ENCODE measurements around the gene RAB20. TPM values are rescaled to one million over a fixed set of nuclear protein-coding genes. Genes with fewer than 3 reads are reported as not detected.

Gene RAB20
- total and polyA plus RNA-seq, 10 of the 15 experiments (the other 5 are each of a cell fraction or from before 2014, with no cell fraction given): 0.48 to 33.1 (median 9.6) TPM

DNA sequence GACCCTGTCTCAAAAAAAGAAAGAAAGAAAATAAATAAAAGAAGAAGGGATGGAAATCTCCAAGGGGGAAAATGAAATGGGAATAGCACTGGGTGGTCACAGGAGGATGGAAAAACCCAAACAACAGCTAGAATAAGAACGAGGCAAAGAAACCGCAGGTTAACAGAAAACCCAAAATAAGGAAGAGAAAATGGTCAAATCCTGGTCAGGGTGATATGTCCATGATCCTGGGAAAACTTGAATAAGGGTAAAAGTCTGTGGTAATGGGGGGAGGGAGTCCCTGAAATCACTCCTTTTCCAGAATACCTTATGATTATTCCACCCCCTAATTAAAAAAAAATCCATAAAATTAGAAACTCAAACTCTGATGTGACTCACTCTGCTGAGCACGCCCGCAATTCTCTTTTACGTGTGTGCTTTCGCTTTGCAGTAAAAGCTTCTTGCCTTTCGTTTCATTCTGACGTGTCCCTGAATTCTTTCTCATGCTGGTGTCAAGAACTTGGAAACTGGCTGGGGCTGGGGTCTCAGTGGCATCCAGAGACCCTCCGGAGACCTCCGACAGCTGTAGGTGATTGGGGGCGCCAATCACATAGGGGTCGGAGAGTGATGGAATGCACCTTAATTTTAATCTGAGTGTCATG lies 49.6 kb upstream of the RAB20 start (continued):
- TF ChIP-seq, protein P1, sequence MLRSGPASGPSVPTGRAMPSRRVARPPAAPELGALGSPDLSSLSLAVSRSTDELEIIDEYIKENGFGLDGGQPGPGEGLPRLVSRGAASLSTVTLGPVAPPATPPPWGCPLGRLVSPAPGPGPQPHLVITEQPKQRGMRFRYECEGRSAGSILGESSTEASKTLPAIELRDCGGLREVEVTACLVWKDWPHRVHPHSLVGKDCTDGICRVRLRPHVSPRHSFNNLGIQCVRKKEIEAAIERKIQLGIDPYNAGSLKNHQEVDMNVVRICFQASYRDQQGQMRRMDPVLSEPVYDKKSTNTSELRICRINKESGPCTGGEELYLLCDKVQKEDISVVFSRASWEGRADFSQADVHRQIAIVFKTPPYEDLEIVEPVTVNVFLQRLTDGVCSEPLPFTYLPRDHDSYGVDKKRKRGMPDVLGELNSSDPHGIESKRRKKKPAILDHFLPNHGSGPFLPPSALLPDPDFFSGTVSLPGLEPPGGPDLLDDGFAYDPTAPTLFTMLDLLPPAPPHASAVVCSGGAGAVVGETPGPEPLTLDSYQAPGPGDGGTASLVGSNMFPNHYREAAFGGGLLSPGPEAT (IDR thresholded peaks at IDR 0.05; ENCODE audit: low read depth): peak; percentile 94
- TF ChIP-seq CBFB (IDR thresholded peaks at IDR 0.05; ENCODE audit: low read depth): 0 out of 2 replicates have a peak, but pooled peaks have one; percentile 60
- peak; percentile 75; the same call in 1 of the 2 replicates for TF ChIP-seq SPI1 (IDR thresholded peaks at IDR 0.05; ENCODE audit: borderline replicate concordance, insufficient read depth, low read depth, low read length)
- no peak for TF ChIP-seq POLR2AphosphoS5 (IDR thresholded peaks at IDR 0.05; ENCODE audit: low read length)
- no peak for TF ChIP-seq PML (IDR thresholded peaks at IDR 0.05; ENCODE audit: low read length)
- peak; percentile 81; the same call in 1 of the 2 replicates for TF ChIP-seq FOXM1 (IDR thresholded peaks at IDR 0.05; ENCODE audit: low read depth, low read length)
- peak; percentile 74 for TF ChIP-seq NBN (IDR thresholded peaks at IDR 0.05)
- TF ChIP-seq IKZF1 (conservative IDR thresholded peaks at IDR 0.05): peak; percentile 96
- peak; percentile 65 for TF ChIP-seq ATF7 (IDR thresholded peaks at IDR 0.05; ENCODE audit: low read depth)
- TF ChIP-seq TCF7 (IDR thresholded peaks at IDR 0.05; ENCODE audit: borderline replicate concordance): no peak
- 0 out of 4 replicates have a peak, but pooled peaks of 1 of the 2 experiments have one; percentile 16 for TF ChIP-seq ETV6 (conservative IDR thresholded peaks at IDR 0.05 in 1 of 2, IDR thresholded peaks at IDR 0.05 in 1 of 2; ENCODE audit: borderline replicate concordance in 1 of 2, low read depth in 1 of 2)
- no peak for TF ChIP-seq YBX1 (IDR thresholded peaks at IDR 0.05)
- TF ChIP-seq CREM (IDR thresholded peaks at IDR 0.05; ENCODE audit: low read depth): peak; percentile 75; the same call in 1 of the 2 replicates
- no peak for TF ChIP-seq ZZZ3 (IDR thresholded peaks at IDR 0.05; ENCODE audit: control insufficient read depth, insufficient read length, low read depth)
- peak; percentile 39 for TF ChIP-seq NR2F1 (conservative IDR thresholded peaks at IDR 0.05)
- peak; percentile 22; the same call in 1 of the 2 replicates for TF ChIP-seq ZNF24 (IDR thresholded peaks at IDR 0.05)
- TF ChIP-seq CHD2 (IDR thresholded peaks at IDR 0.05; ENCODE audit: borderline replicate concordance, low read depth, low read length): 0 out of 2 replicates have a peak, but pooled peaks have one; percentile 20
- peak; percentile 80 for TF ChIP-seq GATAD2B (conservative IDR thresholded peaks at IDR 0.05; ENCODE audit: low read depth)
- TF ChIP-seq STAT1 (conservative IDR thresholded peaks at IDR 0.05): no peak
- TF ChIP-seq RUNX3 (IDR thresholded peaks at IDR 0.05; ENCODE audit: low read length): peak; percentile 86
- peak; percentile 58; the same call in 1 of the 2 replicates for TF ChIP-seq MTA3 (IDR thresholded peaks at IDR 0.05; ENCODE audit: borderline replicate concordance, low read length)
- TF ChIP-seq, protein P2, sequence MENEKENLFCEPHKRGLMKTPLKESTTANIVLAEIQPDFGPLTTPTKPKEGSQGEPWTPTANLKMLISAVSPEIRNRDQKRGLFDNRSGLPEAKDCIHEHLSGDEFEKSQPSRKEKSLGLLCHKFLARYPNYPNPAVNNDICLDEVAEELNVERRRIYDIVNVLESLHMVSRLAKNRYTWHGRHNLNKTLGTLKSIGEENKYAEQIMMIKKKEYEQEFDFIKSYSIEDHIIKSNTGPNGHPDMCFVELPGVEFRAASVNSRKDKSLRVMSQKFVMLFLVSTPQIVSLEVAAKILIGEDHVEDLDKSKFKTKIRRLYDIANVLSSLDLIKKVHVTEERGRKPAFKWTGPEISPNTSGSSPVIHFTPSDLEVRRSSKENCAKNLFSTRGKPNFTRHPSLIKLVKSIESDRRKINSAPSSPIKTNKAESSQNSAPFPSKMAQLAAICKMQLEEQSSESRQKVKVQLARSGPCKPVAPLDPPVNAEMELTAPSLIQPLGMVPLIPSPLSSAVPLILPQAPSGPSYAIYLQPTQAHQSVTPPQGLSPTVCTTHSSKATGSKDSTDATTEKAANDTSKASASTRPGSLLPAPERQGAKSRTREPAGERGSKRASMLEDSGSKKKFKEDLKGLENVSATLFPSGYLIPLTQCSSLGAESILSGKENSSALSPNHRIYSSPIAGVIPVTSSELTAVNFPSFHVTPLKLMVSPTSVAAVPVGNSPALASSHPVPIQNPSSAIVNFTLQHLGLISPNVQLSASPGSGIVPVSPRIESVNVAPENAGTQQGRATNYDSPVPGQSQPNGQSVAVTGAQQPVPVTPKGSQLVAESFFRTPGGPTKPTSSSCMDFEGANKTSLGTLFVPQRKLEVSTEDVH (IDR thresholded peaks at IDR 0.05; ENCODE audit: low read depth, partially characterized antibody): no peak
